Dedifferentiated amniotic fluid mesenchymal stem cell (primary cell): ENCODE data around the gene OR8D1.
"Not testable (repeated sequence)": the region's sequence is repeated elsewhere in the genome, so short reads cannot be mapped to it uniquely, and the experiment has no call there.

ENCODE experiments used
- DNase-seq: peaks from one replicate; pipeline ENCODE4 v3.0.0-alpha.2; 2016; ENCODE audit errors: extremely low spot score

Gene OR8D1

DNA sequence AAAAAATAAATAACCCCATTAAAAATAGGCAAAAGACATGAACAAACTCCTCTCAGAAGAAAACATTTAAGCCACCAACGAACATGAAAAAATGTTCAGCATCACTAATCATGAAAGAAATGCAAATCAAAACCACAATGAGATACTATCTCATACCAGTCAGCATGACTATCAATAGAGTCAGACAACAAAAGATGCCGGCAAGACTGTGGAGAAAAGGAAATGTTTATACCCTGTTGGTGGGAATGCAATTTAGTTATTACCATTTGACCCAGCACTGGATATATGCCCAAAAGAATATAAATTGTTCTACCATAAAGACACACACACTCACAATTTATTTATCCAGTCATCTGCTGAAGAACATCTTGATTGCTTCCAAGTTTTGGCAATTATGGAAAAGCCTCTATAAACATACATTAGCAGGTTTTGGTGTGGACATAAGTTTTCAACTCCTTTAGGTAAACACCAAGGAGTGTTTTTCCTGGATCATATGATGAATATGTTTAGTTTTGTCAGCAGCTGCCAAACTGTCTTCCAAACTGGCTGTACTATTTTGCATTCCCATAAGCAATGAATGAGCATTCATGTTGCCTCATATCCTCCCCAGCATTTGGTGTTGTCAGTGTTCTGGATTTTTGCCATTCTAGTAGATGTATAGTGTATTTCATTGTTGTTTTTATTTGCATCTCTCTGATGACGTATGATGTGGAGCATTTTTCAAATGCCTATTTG, 28.0 kb downstream of the OR8D1 start:
- DNase-seq: no peak

- DNase-seq: no peak
Observed at GRCh38 chr11:124278261-124278660, 35.5 kb downstream of the OR8D1 start.

GRCh38 chr11:124277804-124278203, 35.9 kb downstream of the OR8D1 start:
- no peak for DNase-seq

- DNase-seq: no peak
Observed at GRCh38 chr11:124277207-124277606, 36.5 kb downstream of the OR8D1 start.

DNA sequence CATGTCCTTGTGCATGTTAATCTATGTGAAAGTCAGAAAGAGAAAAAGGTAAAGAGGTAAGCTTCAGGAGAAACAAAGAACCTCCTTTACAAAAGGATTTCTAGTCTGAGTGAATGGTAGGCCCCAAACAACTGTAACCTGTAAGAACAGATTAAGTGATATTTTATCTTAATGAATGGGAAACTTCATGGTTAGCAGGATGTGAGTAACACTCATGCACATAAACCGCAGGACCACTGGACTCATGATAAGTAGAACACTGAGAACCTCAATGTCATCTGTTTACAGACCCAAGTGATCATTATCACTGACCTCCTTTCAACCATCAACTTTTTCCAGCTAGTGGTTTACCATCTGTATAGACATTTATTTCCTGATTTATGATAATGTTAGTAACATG, 37.7 kb downstream of the OR8D1 start:
- no peak for DNase-seq

DNA sequence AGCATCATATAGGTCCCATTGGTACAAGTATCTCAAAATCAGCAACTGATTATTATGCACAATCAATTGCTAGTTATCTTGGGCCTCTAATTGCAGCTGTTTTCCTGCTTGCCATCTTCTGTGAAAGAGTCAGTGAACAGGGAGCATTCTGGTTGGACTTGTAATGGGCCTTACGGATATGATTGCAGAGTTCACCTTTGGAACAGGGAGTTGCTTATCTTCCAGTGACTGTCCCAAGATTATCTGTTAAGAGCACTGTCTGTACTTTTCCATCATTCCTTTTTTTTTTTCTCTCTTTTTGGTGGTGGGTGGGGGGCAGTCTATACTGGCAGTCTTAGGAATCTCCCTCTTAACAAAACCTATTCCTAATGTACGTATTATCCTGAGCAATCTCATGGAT, 39.7 kb downstream of the OR8D1 start:
- no peak for DNase-seq

- DNase-seq: not testable (repeated sequence)
Observed at GRCh38 chr11:124270886-124271285, 42.9 kb downstream of the OR8D1 start.

DNA sequence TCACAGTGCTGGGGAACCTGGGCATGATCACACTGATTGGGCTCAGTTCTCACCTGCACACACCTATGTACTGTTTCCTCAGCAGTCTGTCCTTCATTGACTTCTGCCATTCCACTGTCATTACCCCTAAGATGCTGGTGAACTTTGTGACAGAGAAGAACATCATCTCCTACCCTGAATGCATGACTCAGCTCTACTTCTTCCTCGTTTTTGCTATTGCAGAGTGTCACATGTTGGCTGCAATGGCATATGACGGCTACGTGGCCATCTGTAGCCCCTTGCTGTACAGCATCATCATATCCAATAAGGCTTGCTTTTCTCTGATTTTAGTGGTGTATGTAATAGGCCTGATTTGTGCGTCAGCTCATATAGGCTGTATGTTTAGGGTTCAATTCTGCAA, 48.7 kb downstream of the OR8D1 start:
- not testable (repeated sequence) for DNase-seq

DNA sequence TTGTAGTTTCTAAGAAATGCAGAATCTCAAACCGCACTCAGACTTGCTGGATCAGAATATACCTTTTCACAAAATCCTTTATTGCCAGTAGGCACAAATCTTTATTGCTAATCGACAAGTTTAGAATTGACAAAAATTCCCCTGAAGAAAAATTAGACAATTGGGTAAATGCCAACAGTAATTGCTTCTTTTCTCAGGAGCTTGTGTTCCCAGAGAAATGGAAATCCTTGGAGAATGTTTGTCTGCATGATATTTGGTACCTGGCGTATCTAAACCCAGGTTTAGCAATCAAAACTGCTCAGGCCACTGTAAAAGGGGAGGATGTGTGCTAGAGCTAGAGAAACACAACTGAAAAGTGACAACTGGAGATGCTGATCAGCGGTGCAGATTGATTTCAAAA, 57.7 kb downstream of the OR8D1 start, which contains the start of gene OR8G5:
Gene OR8G5 (plus strand): TSS at position 301 of the 400 bp plus-strand sequence. CDS start 8,556 bp downstream, outside the sequence.
- DNase-seq: no peak
